BE2C (cell line): ENCODE data around the gene ZNRF1.

ENCODE experiments used
- DNase-seq: peaks from one replicate; pipeline ENCODE4 v3.0.0-alpha.2; 2020
- H3K27me3 ChIP-seq: fragments of 250-450 bp; sonication (Bioruptor Pico); 2 replicates; pipeline ENCODE4 v1.5.1; 2020; ENCODE audit warnings: mild to moderate bottlenecking
- H3K36me3 ChIP-seq: fragments of 250-450 bp; sonication (Bioruptor Pico); 2 replicates; pipeline ENCODE4 v1.5.1; 2020; ENCODE audit warnings: mild to moderate bottlenecking
- H3K4me1 ChIP-seq: fragments of 250-450 bp; sonication (Bioruptor Pico); 2 replicates; pipeline ENCODE4 v1.5.1; 2020
- H3K4me3 ChIP-seq: 2 replicates; pipeline ENCODE4 v1.5.1; 2011; ENCODE audit warnings: low read depth, low read length
- H3K9me3 ChIP-seq: fragments of 250-450 bp; sonication (Bioruptor Pico); 2 replicates; pipeline ENCODE4 v1.5.1; 2020
- CTCF ChIP-seq: IDR thresholded peaks from 2 replicates; pipeline ENCODE4 v1.5.1; 2012; ENCODE audit warnings: mild to moderate bottlenecking, low read depth, low read length

The ZNRF1 gene

GRCh38 chr16:75085556-75085955, 86.7 kb downstream of the ZNRF1 start:
- H3K4me3 ChIP-seq, result no peak overlapping the region
- TF ChIP-seq CTCF, result no peak
- peaks cover 15% of the 10 kb centered on the region for H3K4me1 ChIP-seq
- no peak for DNase-seq
- H3K27me3 ChIP-seq, result no peaks in the 10 kb centered on the region
- no peaks in the 10 kb centered on the region for H3K36me3 ChIP-seq
- no peaks in the 10 kb centered on the region for H3K9me3 ChIP-seq

- TF ChIP-seq CTCF, result no peak
- DNase-seq, result no peak
- peaks cover 15% of the 10 kb centered on the region for H3K4me1 ChIP-seq
- H3K4me3 ChIP-seq, result no peak overlapping the region
- H3K36me3 ChIP-seq, result no peaks in the 10 kb centered on the region
- H3K27me3 ChIP-seq, result no peaks in the 10 kb centered on the region
- no peaks in the 10 kb centered on the region for H3K9me3 ChIP-seq
Observed at GRCh38 chr16:75086281-75086680, 87.5 kb downstream of the ZNRF1 start.

GRCh38 chr16:75086688-75087374, 88.0 kb downstream of the ZNRF1 start:
- Histone ChIP-seq H3K4me3 (no peak overlapping the region), H3K4me1 (peaks cover 15% of the 10 kb centered on the region), H3K36me3 (no peaks in the 10 kb centered on the region), H3K27me3 (no peaks in the 10 kb centered on the region), H3K9me3 (no peaks in the 10 kb centered on the region)
- TF ChIP-seq CTCF, result no peak
- no peak for DNase-seq

- H3K27me3 ChIP-seq, result no peaks in the 10 kb centered on the region
- peaks cover 15% of the 10 kb centered on the region for H3K4me1 ChIP-seq
- no peak for DNase-seq
- H3K4me3 ChIP-seq, result no peak overlapping the region
- TF ChIP-seq CTCF, result no peak
- H3K9me3 ChIP-seq, result no peaks in the 10 kb centered on the region
- H3K36me3 ChIP-seq, result no peaks in the 10 kb centered on the region
Observed at GRCh38 chr16:75087375-75087979, 88.7 kb downstream of the ZNRF1 start.

GRCh38 chr16:75088216-75088615, 89.4 kb downstream of the ZNRF1 start:
- no peaks in the 10 kb centered on the region for H3K36me3 ChIP-seq
- H3K27me3 ChIP-seq, result no peaks in the 10 kb centered on the region
- DNase-seq, result no peak
- no peaks in the 10 kb centered on the region for H3K9me3 ChIP-seq
- TF ChIP-seq CTCF, result no peak
- peaks cover 15% of the 10 kb centered on the region for H3K4me1 ChIP-seq
- no peak overlapping the region for H3K4me3 ChIP-seq

GRCh38 chr16:75088934-75089333, 90.1 kb downstream of the ZNRF1 start:
- peaks cover 15% of the 10 kb centered on the region for H3K4me1 ChIP-seq
- H3K27me3 ChIP-seq, result no peaks in the 10 kb centered on the region
- no peak overlapping the region for H3K4me3 ChIP-seq
- TF ChIP-seq CTCF, result no peak
- no peak for DNase-seq
- H3K9me3 ChIP-seq, result no peaks in the 10 kb centered on the region
- no peaks in the 10 kb centered on the region for H3K36me3 ChIP-seq
